Esophagus squamous epithelium (tissue), 5 donors: Measurements from ENCODE around the gene KCNH8. TPM values are rescaled to one million over a fixed set of nuclear protein-coding genes. Genes with fewer than 3 reads are reported as not detected.

ENCODE experiments used
- DNase-seq: peaks from one replicate; lab custom pipeline; 2025; lab: John Stamatoyannopoulos, UW
- H3K27ac ChIP-seq, 4 donors: fragments of 200-600 bp; sonication (generic); one replicate each; pipeline ENCODE4 v1.5.1; 2016 to 2019; ENCODE audit warnings: mild to moderate bottlenecking in 1 of 4
- H3K27me3 ChIP-seq, 4 donors: fragments of 200-600 bp; sonication (generic); 1 replicate in 3 of 4; 2 replicates in 1 of 4; pipeline versions ENCODE4 v1.5.1 to v1.6.0; 2017 to 2021; ENCODE audit warnings: antibody characterized with exemption in 1 of 4
- H3K36me3 ChIP-seq, 3 donors: fragments of 200-600 bp; sonication (generic); one replicate each; pipeline ENCODE4 v1.5.1; 2016 to 2019
- H3K4me1 ChIP-seq, 3 donors: fragments of 200-600 bp; sonication (generic); one replicate each; pipeline ENCODE4 v1.5.1; 2017 to 2019
- H3K4me3 ChIP-seq, 4 donors: fragments of 200-600 bp; sonication (generic); 1 replicate in 3 of 4; 2 replicates in 1 of 4; pipeline ENCODE4 v1.5.1; 2016 to 2019; ENCODE audit warnings: mild to moderate bottlenecking in 2 of 4, moderate library complexity in 1 of 4
- H3K9me3 ChIP-seq, 3 donors: fragments of 200-600 bp; sonication (generic); one replicate each; pipeline ENCODE4 v1.5.1; 2016 to 2019
- POLR2A ChIP-seq, 4 donors: fragments of 450-650 bp; IDR thresholded peaks; one replicate each; pipeline ENCODE4 v1.6.1; 2017; ENCODE audit warnings: antibody characterized with exemption in 4 of 4, mild to moderate bottlenecking in 4 of 4, moderate library complexity in 3 of 4
- WGBS, 2 donors: methylation state at CpG; one replicate each; pipeline ENCODE4 v1.1.5; 2018; 5-methylcytosine and 5-hydroxymethylcytosine counted together
- intact Hi-C: fragments of 100-400 bp; cut with DNase I; formaldehyde crosslinking; loops from one replicate; pipeline ENCODE4 v1.15.0; 2022
- total RNA-seq, 4 donors: library from RNA; depleted of rRNA; stranded (reverse); fragments of >200 nt; gene quantifications; one replicate each; pipeline ENCODE4 v1.1.0, GENCODE V29; 2016
- TF ChIP-seq, protein P1 (sequence below), 6 experiments: fragments of 450-650 bp in 4 of 6; fragments of 200-600 bp in 2 of 6; sonication (generic) in 2 of 6; IDR thresholded peaks; one replicate each; pipeline ENCODE4 v1.5.1; 2016 to 2019; ENCODE audit warnings: antibody characterized with exemption in 6 of 6, mild to moderate bottlenecking in 4 of 6, moderate library complexity in 4 of 6
- donor health status: DM: yes; HTN: yes; CAD: no.

The KCNH8 gene
- total RNA-seq, 4 donors from 2014 or later: 0.57 TPM; not detected in 3

- WGBS, 2 donors: 66 to 67% methylated on average over 2 of the region's 2 CpGs
- Histone ChIP-seq H3K27me3 (no peaks in the 10 kb centered on the region), H3K36me3 (no peaks in the 10 kb centered on the region), H3K27ac (no peak overlapping the region), H3K4me1 (no peaks in the 10 kb centered on the region), H3K9me3 (no peaks in the 10 kb centered on the region), H3K4me3 (no peak overlapping the region)
- no peak for DNase-seq
- intact Hi-C loops: no loop called here
- TF ChIP-seq, protein P1, sequence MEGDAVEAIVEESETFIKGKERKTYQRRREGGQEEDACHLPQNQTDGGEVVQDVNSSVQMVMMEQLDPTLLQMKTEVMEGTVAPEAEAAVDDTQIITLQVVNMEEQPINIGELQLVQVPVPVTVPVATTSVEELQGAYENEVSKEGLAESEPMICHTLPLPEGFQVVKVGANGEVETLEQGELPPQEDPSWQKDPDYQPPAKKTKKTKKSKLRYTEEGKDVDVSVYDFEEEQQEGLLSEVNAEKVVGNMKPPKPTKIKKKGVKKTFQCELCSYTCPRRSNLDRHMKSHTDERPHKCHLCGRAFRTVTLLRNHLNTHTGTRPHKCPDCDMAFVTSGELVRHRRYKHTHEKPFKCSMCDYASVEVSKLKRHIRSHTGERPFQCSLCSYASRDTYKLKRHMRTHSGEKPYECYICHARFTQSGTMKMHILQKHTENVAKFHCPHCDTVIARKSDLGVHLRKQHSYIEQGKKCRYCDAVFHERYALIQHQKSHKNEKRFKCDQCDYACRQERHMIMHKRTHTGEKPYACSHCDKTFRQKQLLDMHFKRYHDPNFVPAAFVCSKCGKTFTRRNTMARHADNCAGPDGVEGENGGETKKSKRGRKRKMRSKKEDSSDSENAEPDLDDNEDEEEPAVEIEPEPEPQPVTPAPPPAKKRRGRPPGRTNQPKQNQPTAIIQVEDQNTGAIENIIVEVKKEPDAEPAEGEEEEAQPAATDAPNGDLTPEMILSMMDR (IDR thresholded peaks at IDR 0.05): no peak
- TF ChIP-seq POLR2A (IDR thresholded peaks at IDR 0.05): no peak
Measured at GRCh38 chr3:19199131-19199530, 50.8 kb downstream of the KCNH8 start.

DNA sequence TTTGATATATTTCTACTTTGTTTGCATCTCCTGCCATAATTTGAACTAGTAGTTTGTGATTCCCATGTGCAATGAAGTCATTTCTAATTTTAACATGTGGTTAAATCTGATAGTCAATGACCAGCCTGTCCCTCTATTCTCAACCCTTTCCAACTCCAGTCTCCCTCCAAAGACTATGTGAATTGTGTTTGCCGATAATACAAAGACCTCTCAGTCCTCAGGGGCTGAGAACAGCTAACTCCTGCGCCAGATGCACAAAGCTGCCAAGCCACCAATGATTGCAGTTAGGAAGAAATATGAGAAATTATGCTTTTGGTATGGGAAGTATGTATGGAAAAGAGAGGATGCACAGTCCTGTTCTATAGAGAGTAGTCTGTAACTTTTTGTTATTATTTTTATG is 54.0 kb downstream of the KCNH8 start:
- no peak for TF ChIP-seq POLR2A (IDR thresholded peaks at IDR 0.05)
- TF ChIP-seq, protein P1 (IDR thresholded peaks at IDR 0.05): no peak
- no peak for DNase-seq
- no peaks in the 10 kb centered on the region for H3K4me1 ChIP-seq
- H3K4me3 ChIP-seq: no peak overlapping the region
- H3K9me3 ChIP-seq: no peaks in the 10 kb centered on the region
- no peaks in the 10 kb centered on the region for H3K27me3 ChIP-seq
- no peak overlapping the region for H3K27ac ChIP-seq
- WGBS, 2 donors: 63 to 79% methylated on average over 2 of the region's 2 CpGs
- intact Hi-C loops: no loop called here
- no peaks in the 10 kb centered on the region for H3K36me3 ChIP-seq

GRCh38 chr3:19202754-19203153 is 54.4 kb downstream of the KCNH8 start:
- 87 to 97% methylated on average over 3 of the region's 3 CpGs for WGBS, 2 donors
- TF ChIP-seq POLR2A (IDR thresholded peaks at IDR 0.05): no peak
- TF ChIP-seq, protein P1 (IDR thresholded peaks at IDR 0.05): no peak
- Histone ChIP-seq H3K27me3 (no peaks in the 10 kb centered on the region), H3K4me1 (no peaks in the 10 kb centered on the region), H3K9me3 (no peaks in the 10 kb centered on the region), H3K36me3 (no peaks in the 10 kb centered on the region), H3K27ac (no peak overlapping the region), H3K4me3 (no peak overlapping the region)
- no peak for DNase-seq
- intact Hi-C loops: no loop called here

GRCh38 chr3:19206540-19206939 is 58.2 kb downstream of the KCNH8 start:
- DNase-seq: no peak
- Histone ChIP-seq H3K36me3 (no peaks in the 10 kb centered on the region), H3K27ac (no peak overlapping the region), H3K9me3 (no peaks in the 10 kb centered on the region), H3K4me3 (no peak overlapping the region), H3K27me3 (no peaks in the 10 kb centered on the region), H3K4me1 (no peaks in the 10 kb centered on the region)
- no peak for TF ChIP-seq POLR2A (IDR thresholded peaks at IDR 0.05)
- TF ChIP-seq, protein P1 (IDR thresholded peaks at IDR 0.05): no peak
- intact Hi-C loops: no loop called here
- 68 to 75% methylated on average over 1 to 2 of the region's 2 CpGs for WGBS, 2 donors

DNA sequence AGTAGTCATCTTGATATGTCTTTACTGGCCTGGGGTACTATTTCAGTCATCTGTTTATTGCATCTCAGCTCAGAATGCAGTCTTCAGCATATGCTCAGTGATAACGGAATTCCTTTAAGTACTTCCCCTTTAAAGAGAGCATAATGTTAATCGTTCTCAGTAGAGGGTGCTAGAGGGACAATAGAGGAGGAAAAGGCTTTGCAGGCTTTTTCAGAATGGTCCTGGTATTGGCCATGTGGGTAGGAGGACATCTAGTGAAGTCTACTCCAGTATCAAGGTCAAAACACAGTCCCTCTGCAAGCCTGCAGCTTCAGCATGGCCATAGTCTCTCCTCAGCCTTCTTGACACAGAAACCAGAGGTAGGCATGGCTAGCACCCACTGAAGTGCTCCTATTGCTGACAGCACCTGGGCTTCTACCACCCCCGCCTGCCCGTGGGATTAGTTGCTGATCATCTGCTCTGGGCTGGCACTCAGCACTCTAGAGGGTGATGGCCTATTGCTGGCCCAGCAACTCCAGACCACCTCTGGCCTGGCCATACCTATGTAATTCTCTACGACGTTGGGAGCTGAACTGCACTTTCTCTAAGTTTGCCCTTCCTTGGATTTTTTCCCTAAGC is 65.4 kb downstream of the KCNH8 start:
- intact Hi-C loops: no loop called here
- Histone ChIP-seq H3K27ac (no peak overlapping the region), H3K9me3 (no peaks in the 10 kb centered on the region), H3K27me3 (no peaks in the 10 kb centered on the region), H3K36me3 (no peaks in the 10 kb centered on the region), H3K4me1 (no peaks in the 10 kb centered on the region), H3K4me3 (no peak overlapping the region)
- 60 to 72% methylated on average over 6 of the region's 6 CpGs for WGBS, 2 donors
- TF ChIP-seq, protein P1 (IDR thresholded peaks at IDR 0.05): no peak
- TF ChIP-seq POLR2A (IDR thresholded peaks at IDR 0.05): no peak
- no peak for DNase-seq
